ENCODE data around the gene G3BP1. TPM values are rescaled to one million over a fixed set of nuclear protein-coding genes. Genes with fewer than 3 reads are reported as not detected.

The G3BP1 gene
- total RNA-seq, 1 experiment from 2014 or later: 400 TPM

DNA sequence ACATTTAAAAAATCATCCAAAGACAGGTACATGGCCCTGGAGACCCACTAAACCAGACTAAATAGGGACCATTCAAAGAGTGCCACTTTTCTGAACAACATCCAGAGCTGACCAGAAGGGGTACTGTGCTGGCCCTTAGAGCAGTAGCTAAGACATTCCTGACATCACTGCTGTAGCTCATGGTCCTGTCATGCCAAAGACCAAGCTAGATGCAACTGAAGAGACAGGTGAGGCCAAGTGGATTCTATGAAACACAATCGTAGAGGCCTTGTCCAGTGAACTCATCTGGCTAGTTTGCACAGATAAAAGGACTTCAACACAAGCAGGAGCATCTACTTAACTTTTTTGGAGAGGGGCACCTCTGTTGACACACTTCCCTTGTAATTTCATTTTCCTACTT is 43.3 kb downstream of the G3BP1 start:
- TF ChIP-seq ZNF671 (CRISPR knock-in tag; IDR thresholded peaks at IDR 0.05) (0 out of 2 replicates have a peak, but pooled peaks have one; percentile 25), ATF1 (CRISPR knock-in tag; IDR thresholded peaks at IDR 0.05) (no peak)
- H3K4me1 Mint-ChIP-seq: peaks cover 45% of the 10 kb centered on the region
- peak overlapping the region; percentile 19 for H3K27ac Mint-ChIP-seq
- no peak overlapping the region for H3K4me3 Mint-ChIP-seq
- POLR2A ChIA-PET: no interaction called here
- DNase-seq (ENCODE audit: low spot score): no peak
- no peaks in the 10 kb centered on the region for H3K27me3 Mint-ChIP-seq (ENCODE audit: low read depth)
- peaks cover 34% of the 10 kb centered on the region for H3K36me3 Mint-ChIP-seq
- no peaks in the 10 kb centered on the region for H3K9me3 Mint-ChIP-seq
- CTCF ChIA-PET: interaction anchor here (1.0 to 3.2 kb wide), 2 partner anchors 10 to 1356 kb away, joined by 5 to 25 read pairs; no protein-coding TSS in a partner anchor
- ATAC-seq: no peak; the same call in 1 of the 2 replicates

GRCh38 chr5:151819830-151820229 is 48.1 kb downstream of the G3BP1 start:
- TF ChIP-seq, protein P1, sequence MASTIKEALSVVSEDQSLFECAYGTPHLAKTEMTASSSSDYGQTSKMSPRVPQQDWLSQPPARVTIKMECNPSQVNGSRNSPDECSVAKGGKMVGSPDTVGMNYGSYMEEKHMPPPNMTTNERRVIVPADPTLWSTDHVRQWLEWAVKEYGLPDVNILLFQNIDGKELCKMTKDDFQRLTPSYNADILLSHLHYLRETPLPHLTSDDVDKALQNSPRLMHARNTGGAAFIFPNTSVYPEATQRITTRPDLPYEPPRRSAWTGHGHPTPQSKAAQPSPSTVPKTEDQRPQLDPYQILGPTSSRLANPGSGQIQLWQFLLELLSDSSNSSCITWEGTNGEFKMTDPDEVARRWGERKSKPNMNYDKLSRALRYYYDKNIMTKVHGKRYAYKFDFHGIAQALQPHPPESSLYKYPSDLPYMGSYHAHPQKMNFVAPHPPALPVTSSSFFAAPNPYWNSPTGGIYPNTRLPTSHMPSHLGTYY (CRISPR knock-in tag; IDR thresholded peaks at IDR 0.05): no peak
- no peak for TF ChIP-seq EMX1 (CRISPR knock-in tag; IDR thresholded peaks at IDR 0.05)
- TF ChIP-seq, protein P2, sequence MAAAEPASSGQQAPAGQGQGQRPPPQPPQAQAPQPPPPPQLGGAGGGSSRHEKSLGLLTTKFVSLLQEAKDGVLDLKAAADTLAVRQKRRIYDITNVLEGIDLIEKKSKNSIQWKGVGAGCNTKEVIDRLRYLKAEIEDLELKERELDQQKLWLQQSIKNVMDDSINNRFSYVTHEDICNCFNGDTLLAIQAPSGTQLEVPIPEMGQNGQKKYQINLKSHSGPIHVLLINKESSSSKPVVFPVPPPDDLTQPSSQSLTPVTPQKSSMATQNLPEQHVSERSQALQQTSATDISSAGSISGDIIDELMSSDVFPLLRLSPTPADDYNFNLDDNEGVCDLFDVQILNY (CRISPR knock-in tag; IDR thresholded peaks at IDR 0.05): no peak
- no peak for TF ChIP-seq NR1H2 (CRISPR knock-in tag; IDR thresholded peaks at IDR 0.05)
- TF ChIP-seq GABPB1 (CRISPR knock-in tag; IDR thresholded peaks at IDR 0.05): peak; percentile 59
- no peak for TF ChIP-seq ZNF281 (CRISPR knock-in tag; IDR thresholded peaks at IDR 0.05)
- no peak for TF ChIP-seq ZNF263 (CRISPR knock-in tag; IDR thresholded peaks at IDR 0.05; ENCODE audit: low read depth)
- TF ChIP-seq MLX (CRISPR knock-in tag; IDR thresholded peaks at IDR 0.05): no peak
- no peaks in the 10 kb centered on the region for H3K27me3 Mint-ChIP-seq (ENCODE audit: low read depth)
- CTCF ChIA-PET: interaction anchor here (1.2 kb wide), 1 partner anchor 452 kb away, joined by 3 read pairs; no protein-coding TSS in a partner anchor

GRCh38 chr5:151820271-151820670 is 48.5 kb downstream of the G3BP1 start:
- Mint-ChIP-seq H3K9me3 (no peaks in the 10 kb centered on the region), H3K4me1 (peaks cover 15% of the 10 kb centered on the region), H3K4me3 (no peak overlapping the region), H3K36me3 (no peaks in the 10 kb centered on the region), H3K27me3 (ENCODE audit: low read depth) (no peaks in the 10 kb centered on the region), H3K27ac (no peak overlapping the region)
- no peak for DNase-seq (ENCODE audit: low spot score)
- ChIA-PET CTCF (interaction anchor here (1.2 kb wide), 1 partner anchor 451 kb away, joined by 3 read pairs; no protein-coding TSS in a partner anchor), POLR2A (no interaction called here)
- no peak for ATAC-seq
- no peak for TF ChIP-seq RELA (CRISPR knock-in tag; IDR thresholded peaks at IDR 0.05; ENCODE audit: borderline replicate concordance)
- no peak for TF ChIP-seq EMX1 (CRISPR knock-in tag; IDR thresholded peaks at IDR 0.05)
- no peak for TF ChIP-seq ETV6 (CRISPR knock-in tag; IDR thresholded peaks at IDR 0.05)
- no peak for TF ChIP-seq NR3C1 (CRISPR knock-in tag; conservative IDR thresholded peaks at IDR 0.05; ENCODE audit: low read depth)
- TF ChIP-seq ZNF138 (CRISPR knock-in tag; conservative IDR thresholded peaks at IDR 0.05): no peak
- TF ChIP-seq CREB1 (CRISPR knock-in tag; IDR thresholded peaks at IDR 0.05): no peak
- TF ChIP-seq GABPB1 (CRISPR knock-in tag; IDR thresholded peaks at IDR 0.05): no peak
- no peak for TF ChIP-seq ZNF532 (CRISPR knock-in tag; IDR thresholded peaks at IDR 0.05; ENCODE audit: borderline replicate concordance)
- TF ChIP-seq ZNF219 (CRISPR knock-in tag; IDR thresholded peaks at IDR 0.05; ENCODE audit: borderline replicate concordance): no peak

More at GRCh38 chr5:151819830-151820229, 48.1 kb downstream of the G3BP1 start:
- peaks cover 19% of the 10 kb centered on the region for H3K4me1 Mint-ChIP-seq
- no peaks in the 10 kb centered on the region for H3K36me3 Mint-ChIP-seq
- ATAC-seq (no peak), DNase-seq (ENCODE audit: low spot score) (no peak)
- no peak overlapping the region for H3K4me3 Mint-ChIP-seq
- H3K27ac Mint-ChIP-seq: no peak overlapping the region
- no peaks in the 10 kb centered on the region for H3K9me3 Mint-ChIP-seq
- POLR2A ChIA-PET: no interaction called here

Data from WTC11 (cell line).